ENCODE measurements around the gene LOXL1.
"Not testable (repeated sequence)": the region's sequence is repeated elsewhere in the genome, so short reads cannot be mapped to it uniquely, and the experiment has no call there.

The LOXL1 gene

GRCh38 chr15:73922186-73923151, 3.8 kb upstream of the LOXL1 start:
- DNase-seq: no peak

- DNase-seq: no peak
Measured at GRCh38 chr15:73923156-73923487, 3.1 kb upstream of the LOXL1 start.

- no peak for DNase-seq
Measured at GRCh38 chr15:73923488-73924164, 2.6 kb upstream of the LOXL1 start.

- no peak for DNase-seq
Measured at GRCh38 chr15:73924171-73924921, 1.9 kb upstream of the LOXL1 start.

- no peak for DNase-seq
Measured at GRCh38 chr15:73925848-73926218, 429 bp upstream of the LOXL1 start.

- no peak for DNase-seq
Measured at GRCh38 chr15:73927003-73927475, 777 bp downstream of the LOXL1 start.

- no peak for DNase-seq
Measured at GRCh38 chr15:73927476-73928240, 1.4 kb downstream of the LOXL1 start.

- no peak for DNase-seq
Measured at GRCh38 chr15:73928241-73928579, 1.9 kb downstream of the LOXL1 start.

GRCh38 chr15:73928971-73929627, 2.8 kb downstream of the LOXL1 start:
- DNase-seq: no peak

GRCh38 chr15:73930371-73930770, 4.1 kb downstream of the LOXL1 start:
- no peak for DNase-seq

GRCh38 chr15:73930790-73931281, 4.6 kb downstream of the LOXL1 start:
- no peak for DNase-seq

- DNase-seq: no peak
Measured at GRCh38 chr15:73931441-73931840, 5.2 kb downstream of the LOXL1 start.

GRCh38 chr15:73932381-73933191, 6.3 kb downstream of the LOXL1 start:
- DNase-seq: no peak

GRCh38 chr15:73934281-73934680, 8.0 kb downstream of the LOXL1 start:
- DNase-seq: no peak

- no peak for DNase-seq
Measured at GRCh38 chr15:73935547-73935946, 9.3 kb downstream of the LOXL1 start.

GRCh38 chr15:73936181-73936580, 9.9 kb downstream of the LOXL1 start:
- DNase-seq: no peak

- no peak for DNase-seq
Measured at GRCh38 chr15:73936588-73937290, 10.5 kb downstream of the LOXL1 start.

- no peak for DNase-seq
Measured at GRCh38 chr15:73937296-73937695, 11.0 kb downstream of the LOXL1 start.

- no peak for DNase-seq
Measured at GRCh38 chr15:73937726-73938125, 11.5 kb downstream of the LOXL1 start.

GRCh38 chr15:73938516-73938915, 12.3 kb downstream of the LOXL1 start:
- DNase-seq: not testable (repeated sequence)
